H1 (cell line): ENCODE measurements around the gene SYNJ1. TPM values are rescaled to one million over a fixed set of nuclear protein-coding genes. Genes with fewer than 3 reads are reported as not detected.

Experiments used
- BRCA1 ChIP-seq: IDR thresholded peaks from 2 replicates; pipeline ENCODE4 v1.6.1; 2012; ENCODE audit warnings: low read depth, low read length, improper control_type of control experiment
- CBX5 ChIP-seq: fragments of 300-800, 300-1000 bp; sonication (generic); IDR thresholded peaks from 2 replicates; pipeline ENCODE4 v1.7.1; 2016; ENCODE audit warnings: antibody characterized with exemption, low read length, low read depth
- CHD2 ChIP-seq: IDR thresholded peaks from 2 replicates; pipeline ENCODE4 v1.6.1; 2012; ENCODE audit warnings: low read length, improper control_type of control experiment
- CTCF ChIP-seq, 3 experiments: IDR thresholded peaks; 1 replicate in 2 of 3; 2 replicates in 1 of 3; pipeline versions ENCODE4 v1.5.1 to v1.6.1; 2011; ENCODE audit warnings: low read length in 3 of 3, mild to moderate bottlenecking in 3 of 3, inconsistent platforms in 2 of 3, low read depth in 1 of 3, moderate library complexity in 1 of 3; ENCODE audit not compliant: insufficient read depth in 1 of 3; ENCODE audit errors: control extremely low read depth in 1 of 3
- GTF2F1 ChIP-seq: IDR thresholded peaks from 2 replicates; pipeline ENCODE4 v1.6.1; 2012; ENCODE audit warnings: low read depth, low read length, improper control_type of control experiment, borderline replicate concordance
- JUN ChIP-seq: IDR thresholded peaks from 2 replicates; pipeline ENCODE4 v1.6.1; 2011; ENCODE audit warnings: low read depth, mild to moderate bottlenecking, improper control_type of control experiment, low read length
- MAFK ChIP-seq: IDR thresholded peaks from 2 replicates; pipeline ENCODE4 v1.6.1; 2012; ENCODE audit warnings: low read depth, mild to moderate bottlenecking, improper control_type of control experiment, low read length
- SP1 ChIP-seq: IDR thresholded peaks from 2 replicates; pipeline ENCODE4 v1.6.1; 2011; ENCODE audit warnings: low read depth, low read length
- TAF1 ChIP-seq: IDR thresholded peaks from 2 replicates; pipeline ENCODE4 v1.6.1; 2011; ENCODE audit warnings: mild to moderate bottlenecking, low read depth, low read length
- polyA plus RNA-seq, 7 experiments: library from polyadenylated mRNA; depleted of rRNA in 3 of 7; stranded (reverse) in 5 of 7; unstranded in 2 of 7; fragments of >200 nt in 5 of 7; fragments of 200-250 nt in 2 of 7; gene quantifications; 1 replicate in 5 of 7; 2 replicates in 1 of 7; 4 replicates in 1 of 7; pipeline versions ENCODE4 v1.2.1 to v1.2.3, GENCODE V29; 2011 to 2013; ENCODE audit warnings: missing spikeins in 2 of 7, mixed read lengths in 2 of 7
- total RNA-seq: library from RNA; stranded (reverse); fragmentation: NEBNext Ultra II Directional; extraction: Animal tissue kit (Norgen Biotek cat#: 25700); gene quantifications from 2 replicates; pipeline ENCODE4 v1.2.1, GENCODE V29; 2021

Gene SYNJ1
- total and polyA plus RNA-seq, 2 of the 8 experiments (the other 6 are each of a cell fraction or from before 2014, with no cell fraction given), result 1.3 to 4.3 TPM

GRCh38 chr21:32712641-32713040 is 15.2 kb downstream of the SYNJ1 start (continued):
- TF ChIP-seq SP1 (no peak), JUN (no peak), TAF1 (no peak), GTF2F1 (no peak), CBX5 (no peak), CHD2 (no peak), MAFK (no peak), CTCF (IDR thresholded peaks at IDR 0.05; ENCODE audit: control extremely low read depth in 1 of 3, insufficient read depth in 1 of 3, low read depth in 1 of 3, low read length in 3 of 3) (no peak), BRCA1 (no peak)
